NCI-H526 treated with DMSO at 0.1 percent for 48 hours (cell line): ENCODE data around the gene MAEA.

Source experiments
- DNase-seq: peaks from one replicate; lab custom pipeline; 2025; lab: John Stamatoyannopoulos, UW

MAEA gene

DNA sequence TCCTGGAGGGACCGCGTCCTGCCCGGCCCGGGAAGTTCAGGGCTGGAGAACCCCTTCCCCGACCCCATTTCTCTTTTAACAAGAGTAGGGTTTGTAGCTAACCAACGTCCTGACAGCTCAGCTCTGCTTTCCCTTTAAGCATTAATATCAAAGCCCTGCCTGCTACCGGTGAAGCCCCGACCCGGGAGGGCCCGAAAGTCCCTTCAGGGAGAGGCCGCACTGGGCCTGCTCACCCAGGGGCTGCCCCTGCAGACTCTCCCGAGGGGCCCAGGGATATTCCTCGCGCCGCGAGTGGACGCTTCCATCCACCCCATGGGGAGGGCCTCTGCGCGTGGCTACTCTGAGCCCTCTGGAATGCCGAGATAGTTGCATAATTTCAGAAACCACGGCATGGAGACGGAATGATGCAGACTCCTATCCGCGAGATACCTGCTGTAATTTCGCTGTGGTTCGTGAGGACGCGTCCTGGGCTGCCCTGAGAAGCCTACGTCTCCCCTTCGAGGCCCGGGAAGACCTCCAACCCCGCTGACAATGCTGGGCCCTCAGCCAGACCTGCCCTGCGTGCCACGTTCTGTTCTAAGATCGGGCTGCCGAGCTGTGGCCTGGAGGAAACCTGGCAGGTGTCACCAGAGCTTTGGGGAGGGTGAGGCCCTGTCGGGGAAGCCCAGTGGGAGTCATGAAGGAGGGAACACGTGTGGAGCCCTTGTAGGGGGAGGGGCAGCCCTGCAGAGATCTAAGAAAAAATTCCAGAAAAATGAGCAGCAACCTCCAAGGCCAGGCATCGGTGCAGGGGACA, 39.8 kb upstream of the MAEA start:
- DNase-seq = peak; percentile 24

- DNase-seq = no peak
These were observed 39.2 kb upstream of the MAEA start for GRCh38 chr4:1250527-1250812.

DNA sequence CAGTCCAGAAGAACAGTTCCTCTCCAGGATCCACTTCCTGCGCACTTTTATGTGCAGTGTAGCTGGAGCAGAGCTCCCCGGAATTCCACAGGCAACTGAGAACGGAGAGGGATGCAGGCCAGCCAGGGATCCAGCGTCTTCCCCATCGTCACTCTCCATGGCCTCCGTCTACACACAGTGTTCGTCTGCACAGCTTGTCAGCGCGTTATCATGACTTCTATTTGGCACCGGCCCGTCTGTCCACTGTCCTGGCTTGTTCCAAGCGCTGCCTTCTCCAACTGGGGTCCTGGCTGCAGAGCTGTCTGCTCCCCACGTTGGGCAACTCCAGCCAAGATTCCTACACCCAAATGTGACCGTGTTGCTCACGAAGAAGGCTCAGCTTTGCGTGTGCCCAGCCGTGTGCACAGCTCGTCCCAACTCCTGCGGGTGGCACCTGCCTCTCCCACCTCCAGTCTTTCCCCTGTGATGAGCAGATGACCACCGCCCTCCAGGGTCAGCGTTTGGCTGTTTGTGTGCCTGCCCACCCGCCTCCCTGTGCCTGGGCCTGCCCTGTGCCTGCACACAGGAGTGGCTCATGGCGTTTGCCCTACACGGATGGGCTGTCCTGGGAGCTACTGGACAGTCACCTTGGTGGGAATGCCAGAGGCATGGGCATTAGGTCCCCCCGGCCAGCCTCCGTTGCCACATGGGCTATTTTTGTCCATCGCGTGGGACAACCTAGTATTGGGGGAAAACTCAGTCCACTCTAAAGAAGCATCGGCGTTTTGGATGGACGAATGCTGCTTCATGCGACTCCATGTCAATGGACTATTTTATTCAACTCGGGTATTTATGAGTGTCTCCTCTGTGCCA, 38.5 kb upstream of the MAEA start:
- no peak for DNase-seq

DNA sequence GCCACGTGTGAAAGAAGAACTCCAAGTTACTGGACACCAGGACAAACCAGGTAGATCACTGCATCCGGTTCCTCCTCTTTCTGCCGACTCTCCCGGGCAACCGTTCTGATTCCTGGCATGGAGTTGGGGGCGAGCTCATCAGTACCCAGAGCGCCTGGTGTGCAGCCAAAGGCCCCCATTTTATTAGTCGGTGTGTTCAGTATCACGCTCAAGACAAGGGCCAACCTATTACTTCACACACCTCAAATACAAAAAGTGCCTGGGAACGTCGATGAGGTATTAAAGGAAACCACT, 38.0 kb upstream of the MAEA start:
- DNase-seq = no peak

GRCh38 chr4:1252928-1253492, 36.7 kb upstream of the MAEA start:
- DNase-seq = no peak

- DNase-seq = no peak
These were observed 35.9 kb upstream of the MAEA start for GRCh38 chr4:1253831-1254230.

DNA sequence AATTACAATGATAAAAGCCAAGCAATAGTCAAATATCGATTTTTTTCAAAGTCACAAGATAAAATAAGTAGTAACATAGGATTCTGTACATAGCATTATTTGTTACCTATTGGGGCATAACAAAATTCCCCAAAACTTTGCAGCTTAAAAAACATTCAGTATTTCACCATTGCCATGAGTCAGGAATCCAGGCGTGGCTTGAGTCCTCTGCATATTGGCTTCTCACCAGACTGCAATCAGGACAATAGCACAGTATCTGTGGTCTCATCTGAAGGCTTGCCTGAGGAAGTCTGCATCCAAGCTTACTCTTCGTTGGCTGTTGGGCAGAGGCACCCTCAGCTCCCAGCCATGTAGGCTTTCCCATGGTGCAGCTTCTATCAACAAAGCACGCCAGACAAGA, 34.5 kb upstream of the MAEA start:
- DNase-seq = no peak

DNA sequence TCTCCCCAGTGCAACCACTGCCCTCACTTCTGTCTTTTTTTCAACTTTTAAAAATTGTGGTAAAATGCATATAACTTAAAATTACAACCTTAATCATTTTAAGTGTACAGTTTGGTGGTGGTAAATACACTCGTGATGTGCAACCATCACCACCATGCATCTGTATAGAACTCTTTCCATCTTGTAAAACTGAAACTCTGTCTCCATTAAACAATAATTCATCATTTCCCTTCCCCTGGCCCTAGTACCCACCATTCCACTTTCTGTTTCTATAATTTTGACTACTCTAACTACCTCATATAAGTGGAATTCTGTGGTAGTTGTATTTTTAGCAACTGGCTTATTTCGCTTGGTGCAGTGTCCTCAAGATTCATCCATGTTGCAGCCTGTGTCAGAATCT, 34.0 kb upstream of the MAEA start:
- DNase-seq = no peak

DNA sequence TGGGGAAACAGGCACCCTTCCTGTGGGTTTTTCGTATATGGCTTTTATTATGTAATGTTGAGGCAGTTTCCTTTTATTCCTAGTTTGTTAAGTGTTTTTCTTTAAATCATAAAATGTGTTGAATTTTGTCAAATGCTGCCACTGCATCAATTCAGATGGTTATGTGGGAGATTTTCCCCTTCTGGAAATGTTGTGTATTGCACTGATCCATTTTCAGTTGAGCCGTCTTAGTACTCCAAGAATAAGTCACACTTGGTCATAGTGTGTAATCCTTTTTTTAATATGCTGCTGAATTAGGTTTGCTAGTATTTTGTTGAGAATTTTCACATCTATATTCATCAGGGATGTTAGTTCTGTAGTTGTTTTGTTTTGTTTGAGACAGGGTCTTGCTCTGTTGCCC, 31.2 kb upstream of the MAEA start:
- DNase-seq = no peak

DNA sequence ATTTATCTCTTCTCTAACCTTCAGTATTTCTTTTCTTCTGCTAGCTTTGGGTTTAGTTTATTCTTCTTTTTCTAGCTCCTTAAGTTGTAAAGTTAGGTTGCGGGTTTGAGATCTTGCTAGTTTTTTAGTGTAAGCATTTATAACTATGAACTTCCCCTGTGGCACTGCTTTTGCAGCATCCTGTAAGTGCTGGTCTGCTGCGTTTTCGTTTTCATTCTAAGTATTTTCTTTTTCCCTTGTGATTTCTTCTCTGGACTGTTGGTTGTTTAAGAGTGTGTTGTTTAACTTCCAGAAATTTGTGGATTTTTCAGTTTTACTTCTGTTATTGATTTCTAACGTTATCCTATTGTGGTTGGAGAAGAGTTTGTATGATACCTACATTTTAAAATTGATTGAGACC, 29.7 kb upstream of the MAEA start:
- no peak for DNase-seq

DNA sequence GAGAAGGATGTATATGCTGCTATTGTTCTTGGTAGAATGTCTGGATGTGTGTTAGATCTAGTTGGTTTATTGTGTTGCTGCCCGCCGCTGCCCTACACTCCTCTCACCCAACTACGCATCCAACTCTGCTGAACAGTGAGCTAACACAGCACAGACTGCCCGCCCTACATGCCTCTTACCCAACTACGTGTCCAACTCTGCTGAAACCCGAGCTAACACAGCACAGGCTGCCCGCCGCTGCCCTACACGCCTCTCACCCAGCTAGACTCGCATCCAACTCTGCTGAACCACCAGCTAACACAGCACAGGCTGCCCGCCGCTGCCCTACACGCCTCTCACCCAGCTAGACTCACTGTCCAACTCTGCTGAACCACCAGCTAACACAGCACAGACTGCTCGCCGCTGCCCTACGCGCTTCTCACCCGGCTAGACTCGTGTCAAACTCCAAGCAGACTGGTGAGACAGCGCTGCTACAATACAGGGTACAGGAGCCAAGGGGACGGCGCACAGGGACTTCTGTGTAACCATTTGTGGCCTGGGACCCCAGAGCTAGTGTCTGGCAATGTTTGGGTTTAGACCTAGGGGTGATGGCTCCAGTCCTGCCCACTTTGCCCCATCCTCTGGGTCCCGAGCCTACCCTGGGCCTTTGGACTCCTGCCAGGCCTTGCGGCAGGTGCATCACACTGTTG, 29.1 kb upstream of the MAEA start:
- no peak for DNase-seq

DNA sequence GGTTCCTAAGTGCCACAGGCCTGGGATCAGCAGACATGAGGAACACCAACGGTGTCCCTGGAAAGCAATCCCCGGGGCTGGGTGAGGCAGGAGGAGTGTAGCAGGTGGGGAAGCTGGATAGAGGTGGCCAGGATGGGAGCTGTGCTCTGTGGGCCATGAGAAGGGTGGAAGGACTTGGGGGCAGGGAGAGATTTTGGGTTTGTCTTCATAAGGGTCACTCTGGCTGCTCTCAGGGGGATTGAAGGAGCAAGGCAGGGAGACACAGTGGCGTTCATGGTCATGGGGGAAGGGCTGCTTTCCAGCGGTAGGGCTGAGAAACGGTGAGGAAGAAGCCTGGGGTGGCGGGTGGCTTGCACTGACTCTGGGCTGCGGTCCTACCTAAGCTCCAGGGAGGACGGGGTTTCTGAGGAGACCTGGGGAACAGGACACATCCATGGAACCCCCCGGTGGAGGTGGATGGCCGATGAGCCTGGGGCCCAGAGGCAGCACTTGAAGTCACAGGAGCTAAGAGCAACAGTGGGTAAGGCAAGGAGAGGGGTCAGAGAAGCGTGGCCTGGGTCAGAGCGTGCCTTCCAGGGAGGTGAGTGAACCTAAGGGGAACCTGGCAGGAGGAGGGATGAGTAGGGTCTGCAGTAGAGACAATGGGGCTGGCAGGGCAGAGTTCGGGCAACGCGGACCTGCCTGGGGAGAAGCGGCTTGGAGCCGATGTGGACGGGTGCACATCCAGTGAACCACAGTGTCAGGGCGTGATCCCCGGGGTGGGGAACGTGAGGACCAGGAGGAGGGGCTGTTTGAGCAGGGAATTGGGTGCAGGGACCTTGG, 28.4 kb upstream of the MAEA start:
- no peak for DNase-seq

DNA sequence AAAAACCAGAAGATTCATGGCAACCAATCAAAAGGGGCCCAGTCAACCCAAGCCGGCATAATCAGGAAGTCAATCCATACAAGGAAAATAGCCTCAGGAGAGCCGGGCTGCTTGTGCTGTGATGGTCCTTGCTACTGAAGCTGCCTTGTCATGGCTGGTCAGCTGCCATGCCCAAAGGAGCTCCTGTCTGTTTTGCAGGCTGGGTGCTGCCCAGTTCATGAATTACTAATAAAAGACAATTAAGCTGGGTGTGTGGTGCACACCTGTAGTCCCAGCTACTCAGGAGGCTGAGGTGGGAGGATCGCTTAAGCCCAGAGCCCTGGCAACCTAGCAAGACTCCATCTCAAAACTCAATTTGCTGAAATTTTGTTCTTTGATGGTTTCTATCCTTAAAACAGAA, 24.7 kb upstream of the MAEA start:
- no peak for DNase-seq

- DNase-seq = no peak
These were observed 24.3 kb upstream of the MAEA start for GRCh38 chr4:1265351-1265750.

GRCh38 chr4:1266881-1267763, 22.6 kb upstream of the MAEA start:
- no peak for DNase-seq

GRCh38 chr4:1269209-1269608, 20.5 kb upstream of the MAEA start:
- DNase-seq = no peak

GRCh38 chr4:1271686-1272085, 18.0 kb upstream of the MAEA start:
- no peak for DNase-seq

- DNase-seq = no peak
These were observed 14.8 kb upstream of the MAEA start for GRCh38 chr4:1274871-1275270.

DNA sequence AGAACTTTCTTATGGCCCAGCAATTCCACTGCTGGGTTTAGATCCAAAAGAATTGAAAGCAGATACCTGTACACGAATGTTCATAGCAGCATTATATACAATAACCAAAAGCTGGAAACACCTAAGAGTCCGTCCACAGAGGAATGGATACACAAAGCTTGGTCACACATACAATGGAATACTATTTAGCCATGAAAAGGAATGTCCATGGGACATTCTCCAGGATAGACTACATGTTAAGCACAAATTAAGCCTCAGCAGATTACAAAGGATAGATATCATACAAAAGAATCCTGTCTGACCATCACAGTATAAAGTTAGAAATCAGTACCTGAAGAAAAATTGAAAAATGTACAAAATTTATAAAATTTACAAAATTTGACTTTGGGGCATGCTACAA, 12.7 kb upstream of the MAEA start:
- no peak for DNase-seq

- DNase-seq = no peak
These were observed 11.7 kb upstream of the MAEA start for GRCh38 chr4:1277667-1278665.
